Endothelial cell of umbilical vein (primary cell): Measurements from ENCODE around the gene ARID1B. TPM values are rescaled to one million over a fixed set of nuclear protein-coding genes. Genes with fewer than 3 reads are reported as not detected.

Experiments used
- BruUV-seq: library from RNA; stranded (reverse); fragments of 400-500 nt; replicated peaks from 2 replicates; lab custom pipeline; 2021; lab: Mats Ljungman, UMichigan
- CTCF ChIA-PET: fragments of 300-600, 350-600 bp; sonication (Branson Sonifier 250); formaldehyde crosslinking; loops from one replicate; lab custom pipeline; 2021; ENCODE audit warnings: antibody characterized with exemption, inconsistent platforms; lab: Charles Lee
- POLR2A ChIA-PET: fragments of 300-600, 350-600 bp; sonication (Branson Sonifier 250); formaldehyde crosslinking; loops from one replicate; lab custom pipeline; 2021; ENCODE audit warnings: antibody characterized with exemption, inconsistent platforms; lab: Charles Lee
- DNase-seq: peaks from one replicate; pipeline ENCODE4 v3.0.0-alpha.2; 2011; ENCODE audit warnings: low read depth, low spot score
- FAIRE-seq: peaks from 2 replicates; lab custom pipeline; 2011; peaks lifted over from hg19 to GRCh38; lab: Jason Lieb, UNC
- H2AFZ ChIP-seq: 2 replicates; pipeline ENCODE4 v1.6.0; 2012; ENCODE audit warnings: low read depth, low read length, control low read depth, inconsistent platforms
- H3K27ac ChIP-seq: 2 replicates; pipeline ENCODE4 v1.5.1; 2011; ENCODE audit warnings: low read depth, mild to moderate bottlenecking, control low read depth, low read length, moderate library complexity; ENCODE audit not compliant: insufficient read depth
- H3K27me3 ChIP-seq, 2 experiments: 2 replicates each; pipeline versions ENCODE4 v1.6.0 to v1.6.1; 2011; ENCODE audit warnings: low read length in 2 of 2, mixed read lengths in 1 of 2; ENCODE audit not compliant: control insufficient read depth in 2 of 2, insufficient read depth in 2 of 2
- H3K36me3 ChIP-seq, 2 experiments: 2 replicates in 1 of 2; 3 replicates in 1 of 2; pipeline ENCODE4 v1.5.1; 2011; ENCODE audit warnings: low read length in 2 of 2, mild to moderate bottlenecking in 1 of 2, moderate library complexity in 1 of 2; ENCODE audit not compliant: control insufficient read depth in 2 of 2, insufficient read depth in 2 of 2; ENCODE audit errors: extremely low read depth in 1 of 2
- H3K4me1 ChIP-seq: 3 replicates; pipeline ENCODE4 v1.5.1; 2011; ENCODE audit warnings: mild to moderate bottlenecking, low read length; ENCODE audit not compliant: control insufficient read depth, insufficient read depth; ENCODE audit errors: extremely low read depth
- H3K4me2 ChIP-seq: 2 replicates; pipeline ENCODE4 v1.6.1; 2011; ENCODE audit warnings: low read length, control low read depth, mixed read lengths; ENCODE audit not compliant: insufficient read depth
- H3K4me3 ChIP-seq, 3 experiments: fragments of 200-600 bp in 1 of 3; sonication (generic), shearing (Covaris generic) in 1 of 3; replicated peaks in 1 of 3; 2 replicates each; pipeline ENCODE4 v1.5.1; 2011 to 2016; ENCODE audit warnings: control low read depth in 3 of 3, low read length in 3 of 3, mild to moderate bottlenecking in 2 of 3, inconsistent platforms in 1 of 3, low read depth in 1 of 3, moderate library complexity in 1 of 3; ENCODE audit not compliant: insufficient read depth in 1 of 3
- H3K79me2 ChIP-seq: 2 replicates; pipeline ENCODE4 v1.6.0; 2012; ENCODE audit warnings: low read length, inconsistent platforms; ENCODE audit not compliant: control insufficient read depth, insufficient read depth
- H3K9ac ChIP-seq: replicated peaks from 2 replicates; pipeline ENCODE3; 2011; ENCODE audit warnings: low read length, control low read depth; ENCODE audit not compliant: insufficient read depth; ENCODE audit errors: extremely low read depth
- H3K9me1 ChIP-seq: replicated peaks from 3 replicates; pipeline ENCODE4 v1.6.0; 2011; ENCODE audit warnings: mild to moderate bottlenecking, low read length; ENCODE audit not compliant: control insufficient read depth, insufficient read depth; ENCODE audit errors: extremely low read depth
- H3K9me3 ChIP-seq: replicated peaks from 2 replicates; pipeline ENCODE4 v1.5.1; 2012; ENCODE audit warnings: low read length, inconsistent platforms; ENCODE audit not compliant: control insufficient read depth, insufficient read depth
- H4K20me1 ChIP-seq: replicated peaks from 2 replicates; pipeline ENCODE3; 2011; ENCODE audit warnings: mild to moderate bottlenecking, low read length; ENCODE audit not compliant: control insufficient read depth, insufficient read depth; ENCODE audit errors: extremely low read depth
- EZH2 ChIP-seq: IDR thresholded peaks from 2 replicates; pipeline ENCODE4 v1.6.1; 2012; ENCODE audit warnings: borderline replicate concordance, low read depth, mild to moderate bottlenecking, moderate library complexity, low read length, inconsistent platforms; ENCODE audit not compliant: severe bottlenecking
- FOS ChIP-seq: IDR thresholded peaks from 2 replicates; pipeline ENCODE4 v1.6.1; 2011; ENCODE audit warnings: mild to moderate bottlenecking, low read length, moderate library complexity, borderline replicate concordance; ENCODE audit not compliant: insufficient read depth
- GATA2 ChIP-seq: IDR thresholded peaks from 2 replicates; pipeline ENCODE4 v1.7.0; 2011; ENCODE audit warnings: low read depth, mild to moderate bottlenecking, moderate library complexity, mixed read lengths, low read length; ENCODE audit not compliant: insufficient read length, insufficient read depth
- JUN ChIP-seq: IDR thresholded peaks from 2 replicates; pipeline ENCODE4 v1.6.1; 2011; ENCODE audit warnings: borderline replicate concordance, low read depth; ENCODE audit not compliant: insufficient read length, insufficient read depth
- MYC ChIP-seq: IDR thresholded peaks from one replicate; pipeline ENCODE4 v1.6.1; 2011; ENCODE audit warnings: mild to moderate bottlenecking, low read depth, low read length
- POLR2A ChIP-seq: IDR thresholded peaks from 2 replicates; pipeline ENCODE4 v1.6.1; 2012; ENCODE audit warnings: low read depth, mild to moderate bottlenecking, control low read depth, low read length
- POLR2AphosphoS5 ChIP-seq: IDR thresholded peaks from 2 replicates; pipeline ENCODE4 v1.6.1; 2012; ENCODE audit warnings: low read depth, mild to moderate bottlenecking, control low read depth, low read length, moderate library complexity; ENCODE audit not compliant: insufficient read depth
- dilution Hi-C: fragments of 300-500 bp; cut with MboI; formaldehyde crosslinking; loops from one replicate; pipeline ENCODE4 v1.15.0; 2019; ENCODE audit warnings: low sequenced_read_pairs; ENCODE audit not compliant: extremely low pct_ligation_motif_present
- intact Hi-C: fragments of 100-400 bp; cut with micrococcal nuclease; formaldehyde crosslinking; loops from one replicate; pipeline ENCODE4 v1.10.0; 2022
- polyA plus RNA-seq, 4 experiments: library from polyadenylated mRNA; depleted of rRNA in 3 of 4; stranded (reverse) in 3 of 4; unstranded in 1 of 4; fragments of >200 nt; gene quantifications; 2 replicates each; pipeline versions ENCODE4 v1.2.1 to v1.2.3, GENCODE V29; 2011 to 2012; ENCODE audit warnings: missing spikeins in 1 of 4
- total RNA-seq: library from RNA; stranded (reverse); gene quantifications from 2 replicates; pipeline ENCODE4 v1.2.3, GENCODE V29; 2021
- TF ChIP-seq, protein P1 (sequence below): IDR thresholded peaks from 2 replicates; pipeline ENCODE4 v1.6.1; 2011; ENCODE audit not compliant: insufficient read depth, insufficient read length
- TF ChIP-seq, protein P2 (sequence below), 2 donors: IDR thresholded peaks; 1 replicate in 1 of 2; 2 replicates in 1 of 2; pipeline ENCODE4 v1.5.1; 2011; ENCODE audit warnings: low read length in 2 of 2, mild to moderate bottlenecking in 2 of 2, moderate library complexity in 2 of 2, control low read depth in 1 of 2, inconsistent platforms in 1 of 2, low read depth in 1 of 2; ENCODE audit not compliant: insufficient read depth in 1 of 2; ENCODE audit errors: extremely low read depth in 1 of 2

Gene ARID1B
- total and polyA plus RNA-seq, 2 donors (not counting 3 experiments of a cell fraction or from before 2014, with no cell fraction given): 21.8 to 89.5 TPM

DNA sequence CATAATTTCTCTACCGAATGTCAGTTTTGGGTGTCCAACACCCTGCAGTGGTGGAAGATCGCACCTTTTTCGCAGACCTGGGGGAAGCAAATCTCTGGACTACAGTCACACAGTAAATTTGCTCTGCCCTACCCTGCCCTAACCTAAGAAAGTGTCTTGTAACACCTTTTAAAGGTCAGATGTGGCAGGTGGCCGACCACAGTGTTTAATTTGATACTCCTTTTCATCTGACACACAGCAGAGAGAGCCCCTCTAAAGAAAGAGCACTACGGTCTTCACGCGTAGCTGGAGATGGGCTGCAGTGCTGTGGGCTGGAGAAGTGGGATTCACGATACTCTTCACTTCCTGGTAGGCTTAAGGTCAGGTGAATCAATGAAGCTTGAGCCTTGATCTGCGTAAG lies 436.2 kb downstream of the ARID1B start:
- Histone ChIP-seq H3K4me3 (no peak overlapping the region), H3K27me3 (no peaks in the 10 kb centered on the region), H3K27ac (no peak overlapping the region), H3K9ac (no peak overlapping the region), H3K9me3 (no peaks in the 10 kb centered on the region), H3K9me1 (no peaks in the 10 kb centered on the region), H3K36me3 (no peaks in the 10 kb centered on the region), H3K4me1 (no peaks in the 10 kb centered on the region), H4K20me1 (no peaks in the 10 kb centered on the region), H3K79me2 (no peaks in the 10 kb centered on the region), H3K4me2 (no peak overlapping the region), H2AFZ (no peak overlapping the region)
- no TSS peak for BruUV-seq
- dilution Hi-C loops: no loop called here
- intact Hi-C loops: no loop called here
- CTCF ChIA-PET: no interaction called here
- no peak for FAIRE-seq
- POLR2A ChIA-PET: no interaction called here
- TF ChIP-seq MYC: no peak
- TF ChIP-seq POLR2AphosphoS5: no peak
- no peak for TF ChIP-seq GATA2
- TF ChIP-seq, protein P1, sequence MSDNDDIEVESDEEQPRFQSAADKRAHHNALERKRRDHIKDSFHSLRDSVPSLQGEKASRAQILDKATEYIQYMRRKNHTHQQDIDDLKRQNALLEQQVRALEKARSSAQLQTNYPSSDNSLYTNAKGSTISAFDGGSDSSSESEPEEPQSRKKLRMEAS: no peak
- TF ChIP-seq EZH2: no peak
- no peak for TF ChIP-seq JUN
- TF ChIP-seq FOS: no peak
- no peak for TF ChIP-seq POLR2A
- TF ChIP-seq, protein P2, sequence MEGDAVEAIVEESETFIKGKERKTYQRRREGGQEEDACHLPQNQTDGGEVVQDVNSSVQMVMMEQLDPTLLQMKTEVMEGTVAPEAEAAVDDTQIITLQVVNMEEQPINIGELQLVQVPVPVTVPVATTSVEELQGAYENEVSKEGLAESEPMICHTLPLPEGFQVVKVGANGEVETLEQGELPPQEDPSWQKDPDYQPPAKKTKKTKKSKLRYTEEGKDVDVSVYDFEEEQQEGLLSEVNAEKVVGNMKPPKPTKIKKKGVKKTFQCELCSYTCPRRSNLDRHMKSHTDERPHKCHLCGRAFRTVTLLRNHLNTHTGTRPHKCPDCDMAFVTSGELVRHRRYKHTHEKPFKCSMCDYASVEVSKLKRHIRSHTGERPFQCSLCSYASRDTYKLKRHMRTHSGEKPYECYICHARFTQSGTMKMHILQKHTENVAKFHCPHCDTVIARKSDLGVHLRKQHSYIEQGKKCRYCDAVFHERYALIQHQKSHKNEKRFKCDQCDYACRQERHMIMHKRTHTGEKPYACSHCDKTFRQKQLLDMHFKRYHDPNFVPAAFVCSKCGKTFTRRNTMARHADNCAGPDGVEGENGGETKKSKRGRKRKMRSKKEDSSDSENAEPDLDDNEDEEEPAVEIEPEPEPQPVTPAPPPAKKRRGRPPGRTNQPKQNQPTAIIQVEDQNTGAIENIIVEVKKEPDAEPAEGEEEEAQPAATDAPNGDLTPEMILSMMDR (IDR thresholded peaks at IDR 0.05; ENCODE audit: extremely low read depth in 1 of 2, insufficient read depth in 1 of 2, low read depth in 1 of 2, low read length in 2 of 2): no peak
- no peak for DNase-seq
